ENCODE results near the gene CUL1.

DNA sequence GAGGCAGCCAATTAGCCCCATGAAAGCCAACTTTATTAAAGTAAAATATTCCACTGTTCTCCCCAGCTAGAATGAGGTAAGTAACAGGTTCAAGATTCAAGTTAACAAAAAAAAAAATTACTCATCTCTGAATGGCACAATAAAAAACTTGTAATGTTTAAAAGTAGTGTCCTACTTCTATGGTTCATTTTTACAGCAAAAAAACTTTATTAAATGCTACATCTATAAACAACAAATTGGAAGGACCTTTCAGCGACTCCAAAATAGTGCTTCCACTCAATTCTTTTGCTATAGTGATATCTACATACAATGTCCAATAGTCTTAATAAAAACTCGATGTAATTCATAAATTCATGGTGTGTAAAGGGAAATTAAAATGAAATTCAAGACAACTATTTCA is 126.2 kb downstream of the CUL1 start:
- no peak for TF ChIP-seq POLR2A (IDR thresholded peaks at IDR 0.05)
- no peak for TF ChIP-seq EP300 (IDR thresholded peaks at IDR 0.05)
- no peak for TF ChIP-seq POLR2AphosphoS5 (IDR thresholded peaks at IDR 0.05)
- TF ChIP-seq, protein P1, sequence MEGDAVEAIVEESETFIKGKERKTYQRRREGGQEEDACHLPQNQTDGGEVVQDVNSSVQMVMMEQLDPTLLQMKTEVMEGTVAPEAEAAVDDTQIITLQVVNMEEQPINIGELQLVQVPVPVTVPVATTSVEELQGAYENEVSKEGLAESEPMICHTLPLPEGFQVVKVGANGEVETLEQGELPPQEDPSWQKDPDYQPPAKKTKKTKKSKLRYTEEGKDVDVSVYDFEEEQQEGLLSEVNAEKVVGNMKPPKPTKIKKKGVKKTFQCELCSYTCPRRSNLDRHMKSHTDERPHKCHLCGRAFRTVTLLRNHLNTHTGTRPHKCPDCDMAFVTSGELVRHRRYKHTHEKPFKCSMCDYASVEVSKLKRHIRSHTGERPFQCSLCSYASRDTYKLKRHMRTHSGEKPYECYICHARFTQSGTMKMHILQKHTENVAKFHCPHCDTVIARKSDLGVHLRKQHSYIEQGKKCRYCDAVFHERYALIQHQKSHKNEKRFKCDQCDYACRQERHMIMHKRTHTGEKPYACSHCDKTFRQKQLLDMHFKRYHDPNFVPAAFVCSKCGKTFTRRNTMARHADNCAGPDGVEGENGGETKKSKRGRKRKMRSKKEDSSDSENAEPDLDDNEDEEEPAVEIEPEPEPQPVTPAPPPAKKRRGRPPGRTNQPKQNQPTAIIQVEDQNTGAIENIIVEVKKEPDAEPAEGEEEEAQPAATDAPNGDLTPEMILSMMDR (IDR thresholded peaks at IDR 0.05) = no peak

All from gastroesophageal sphincter (tissue), 3 donors.